Liver (tissue), 9 donors: ENCODE measurements around the gene DUSP21. TPM values are rescaled to one million over a fixed set of nuclear protein-coding genes. Genes with fewer than 3 reads are reported as not detected.

Source experiments
- DNase-seq: peaks from one replicate; pipeline ENCODE4 v3.0.0-alpha.2; 2017; ENCODE audit warnings: low spot score
- H3K27ac ChIP-seq, 2 donors: one replicate each; pipeline ENCODE4 v1.7.0; 2013; ENCODE audit warnings: inconsistent platforms in 2 of 2, low read length in 2 of 2, control low read depth in 1 of 2, low read depth in 1 of 2, mild to moderate bottlenecking in 1 of 2
- H3K27me3 ChIP-seq, 4 donors: one replicate each; pipeline versions ENCODE4 v1.6.1 to v1.7.0; 2013; ENCODE audit warnings: low read length in 3 of 4, inconsistent platforms in 1 of 4, mild to moderate bottlenecking in 1 of 4, moderate library complexity in 1 of 4; ENCODE audit not compliant: control insufficient read depth in 4 of 4, insufficient read depth in 4 of 4
- H3K36me3 ChIP-seq, 4 donors: one replicate each; pipeline versions ENCODE4 v1.6.1 to v1.7.0; 2013; ENCODE audit warnings: low read length in 3 of 4, mild to moderate bottlenecking in 3 of 4, low read depth in 1 of 4, moderate library complexity in 1 of 4; ENCODE audit not compliant: control insufficient read depth in 4 of 4, insufficient read depth in 3 of 4
- H3K4me1 ChIP-seq, 4 donors: one replicate each; pipeline versions ENCODE4 v1.6.1 to v1.7.0; 2013; ENCODE audit warnings: low read length in 3 of 4, mild to moderate bottlenecking in 3 of 4, moderate library complexity in 1 of 4; ENCODE audit not compliant: control insufficient read depth in 4 of 4, insufficient read depth in 4 of 4
- H3K4me3 ChIP-seq, 3 donors: one replicate each; pipeline versions ENCODE4 v1.6.1 to v1.7.0; 2013; ENCODE audit warnings: low read length in 3 of 3, control low read depth in 1 of 3, low read depth in 1 of 3, mild to moderate bottlenecking in 1 of 3
- H3K9ac ChIP-seq, 2 donors: one replicate each; pipeline ENCODE4 v1.7.0; 2013; ENCODE audit warnings: low read length in 2 of 2, mild to moderate bottlenecking in 2 of 2, moderate library complexity in 2 of 2, control low read depth in 1 of 2, low read depth in 1 of 2
- H3K9me3 ChIP-seq, 4 donors: one replicate each; pipeline versions ENCODE4 v1.6.1 to v1.7.0; 2013; ENCODE audit warnings: low read length in 3 of 4; ENCODE audit not compliant: control insufficient read depth in 4 of 4
- ATF3 ChIP-seq: IDR thresholded peaks from 2 replicates; pipeline ENCODE4 v1.6.1; 2016; ENCODE audit warnings: antibody characterized with exemption
- CTCF ChIP-seq: fragments of 150-350 bp; IDR thresholded peaks from 2 replicates; pipeline ENCODE4 v1.5.1; 2017; ENCODE audit warnings: improper control_type of control experiment, low read depth, low read length; ENCODE audit not compliant: missing input control
- EGR1 ChIP-seq, 2 donors: IDR thresholded peaks; 2 replicates each; pipeline ENCODE4 v1.6.1; 2016 to 2018; ENCODE audit warnings: antibody characterized with exemption in 2 of 2, low read depth in 2 of 2
- FOXA2 ChIP-seq: IDR thresholded peaks from 2 replicates; pipeline ENCODE4 v1.6.1; 2016; ENCODE audit warnings: antibody characterized with exemption
- GABPA ChIP-seq, 2 donors: IDR thresholded peaks in 1 of 2; conservative IDR thresholded peaks in 1 of 2; 2 replicates each; pipeline ENCODE4 v1.6.1; 2016; ENCODE audit warnings: antibody characterized with exemption in 2 of 2, mild to moderate bottlenecking in 1 of 2, moderate library complexity in 1 of 2
- HNF4A ChIP-seq, 2 donors: conservative IDR thresholded peaks; 2 replicates each; pipeline ENCODE4 v1.6.1; 2016; ENCODE audit warnings: antibody characterized with exemption in 2 of 2, mild to moderate bottlenecking in 2 of 2
- MAX ChIP-seq: IDR thresholded peaks from 2 replicates; pipeline ENCODE4 v1.6.1; 2016; ENCODE audit warnings: antibody characterized with exemption
- NR2F2 ChIP-seq: IDR thresholded peaks from 2 replicates; pipeline ENCODE4 v1.6.1; 2016; ENCODE audit warnings: antibody characterized with exemption
- REST ChIP-seq: IDR thresholded peaks from 2 replicates; pipeline ENCODE4 v1.6.1; 2016; ENCODE audit warnings: antibody characterized with exemption, mild to moderate bottlenecking
- RXRA ChIP-seq, 2 donors: IDR thresholded peaks; 2 replicates each; pipeline ENCODE4 v1.6.1; 2017 to 2018; ENCODE audit warnings: antibody characterized with exemption in 2 of 2, mild to moderate bottlenecking in 1 of 2
- SP1 ChIP-seq: IDR thresholded peaks from 2 replicates; pipeline ENCODE4 v1.6.1; 2018; ENCODE audit warnings: antibody characterized with exemption, mild to moderate bottlenecking
- TAF1 ChIP-seq: conservative IDR thresholded peaks from 2 replicates; pipeline ENCODE4 v1.6.1; 2016; ENCODE audit warnings: antibody characterized with exemption, mild to moderate bottlenecking
- YY1 ChIP-seq: IDR thresholded peaks from 2 replicates; pipeline ENCODE4 v1.6.1; 2016; ENCODE audit warnings: antibody characterized with exemption, mild to moderate bottlenecking
- ZBTB33 ChIP-seq: IDR thresholded peaks from 2 replicates; pipeline ENCODE4 v1.6.1; 2016; ENCODE audit warnings: antibody characterized with exemption
- WGBS: extraction: QIAGEN DNeasy Blood & Tissue Kit; methylation state at CpG from one replicate; pipeline ENCODE4 v1.1.7; 2013; 5-methylcytosine and 5-hydroxymethylcytosine counted together
- polyA plus RNA-seq, 2 donors: library from polyadenylated mRNA; stranded (reverse) in 1 of 2; unstranded in 1 of 2; fragments of 200-250 nt in 1 of 2; fragments of >200 nt in 1 of 2; fragmentation: Nextera tagmentation in 1 of 2; extraction: Ambion mirVana in 1 of 2; gene quantifications; one replicate each; pipeline versions ENCODE4 v1.2.1 to v1.2.3, GENCODE V29; 2013 to 2015
- total RNA-seq, 2 donors: library from RNA; depleted of rRNA; stranded (reverse); fragments of >200 nt; gene quantifications; one replicate each; pipeline ENCODE4 v1.2.3, GENCODE V29; 2014
- donor health status: healthy.
- donor health status: healthy.
- donor health status: healthy.
- donor health status: healthy.
- donor health status: healthy.

Gene DUSP21
- total and polyA plus RNA-seq, 4 donors, result 1.6 TPM; not detected in 3

GRCh38 chrX:44876767-44877166 lies 32.9 kb downstream of the DUSP21 start:
- no peak overlapping the region for H3K9ac ChIP-seq
- 83% methylated on average over 19 of the region's 19 CpGs for WGBS
- no peak overlapping the region for H3K27ac ChIP-seq
- no peaks in the 10 kb centered on the region for H3K9me3 ChIP-seq
- no peaks in the 10 kb centered on the region for H3K27me3 ChIP-seq
- TF ChIP-seq YY1, result no peak
- H3K36me3 ChIP-seq, result no peaks in the 10 kb centered on the region
- H3K4me1 ChIP-seq, result peaks cover 0 to 31% (median 22%) of the 10 kb centered on the region in 4 donors
- DNase-seq, result no peak
- no peak overlapping the region for H3K4me3 ChIP-seq

- no peak overlapping the region for H3K27ac ChIP-seq
- TF ChIP-seq RXRA (IDR thresholded peaks at IDR 0.05) (peak in 1 of 2 donors; percentile 47), HNF4A (conservative IDR thresholded peaks at IDR 0.05) (peak; percentile 11 to 56), EGR1 (IDR thresholded peaks at IDR 0.05; ENCODE audit: low read depth in 2 of 2) (no peak)
- H3K4me1 ChIP-seq, result peaks cover 0 to 28% (median 23%) of the 10 kb centered on the region in 4 donors
- H3K9ac ChIP-seq, result no peak overlapping the region
- WGBS, result 65% methylated on average over 8 of the region's 8 CpGs
- H3K27me3 ChIP-seq, result no peaks in the 10 kb centered on the region
- no peak overlapping the region for H3K4me3 ChIP-seq
- H3K36me3 ChIP-seq, result no peaks in the 10 kb centered on the region
- H3K9me3 ChIP-seq, result no peaks in the 10 kb centered on the region
- DNase-seq, result no peak
These were observed 35.0 kb downstream of the DUSP21 start for GRCh38 chrX:44878780-44879179.

GRCh38 chrX:44881549-44881948 lies 37.7 kb downstream of the DUSP21 start:
- peaks cover 0 to 20% (median 14%) of the 10 kb centered on the region in 4 donors for H3K4me1 ChIP-seq
- H3K36me3 ChIP-seq, result no peaks in the 10 kb centered on the region
- 91% methylated on average over 10 of the region's 10 CpGs for WGBS
- no peak overlapping the region for H3K4me3 ChIP-seq
- no peak overlapping the region for H3K27ac ChIP-seq
- no peak for TF ChIP-seq REST
- TF ChIP-seq FOXA2, result no peak
- no peak for TF ChIP-seq ATF3
- TF ChIP-seq EGR1 (IDR thresholded peaks at IDR 0.05; ENCODE audit: low read depth in 2 of 2), result no peak
- TF ChIP-seq SP1, result no peak
- no peak for TF ChIP-seq ZBTB33
- no peak for TF ChIP-seq MAX
- TF ChIP-seq NR2F2, result no peak
- TF ChIP-seq TAF1, result no peak
- no peak for TF ChIP-seq CTCF
- TF ChIP-seq GABPA (IDR thresholded peaks at IDR 0.05 in 1 of 2, conservative IDR thresholded peaks at IDR 0.05 in 1 of 2), result no peak
- H3K27me3 ChIP-seq, result no peaks in the 10 kb centered on the region
- no peak overlapping the region for H3K9ac ChIP-seq
- no peak for DNase-seq
- H3K9me3 ChIP-seq, result no peaks in the 10 kb centered on the region
